Vagina (tissue), 2 donors: ENCODE measurements around the gene STAB1. TPM values are rescaled to one million over a fixed set of nuclear protein-coding genes. Genes with fewer than 3 reads are reported as not detected.

Experiments used
- DNase-seq, 2 donors: peaks; one replicate each; pipeline ENCODE4 v3.0.0-alpha.2; 2017; ENCODE audit errors: extremely low spot score in 2 of 2
- H3K27ac ChIP-seq: fragments of 200-600 bp; sonication (generic); one replicate; pipeline ENCODE4 v1.5.1; 2019
- H3K27me3 ChIP-seq: fragments of 200-600 bp; sonication (generic); one replicate; pipeline ENCODE4 v1.5.1; 2019
- H3K36me3 ChIP-seq, 2 donors: fragments of 200-600 bp; sonication (generic); one replicate each; pipeline ENCODE4 v1.5.1; 2017 to 2019
- H3K4me1 ChIP-seq: fragments of 200-600 bp; sonication (generic); one replicate; pipeline ENCODE4 v1.5.1; 2019
- H3K4me3 ChIP-seq, 2 donors: fragments of 200-600 bp; sonication (generic); 1 replicate in 1 of 2; 2 replicates in 1 of 2; pipeline ENCODE4 v1.5.1; 2016 to 2019
- H3K9me3 ChIP-seq: fragments of 200-600 bp; sonication (generic); one replicate; pipeline ENCODE4 v1.5.1; 2019
- POLR2A ChIP-seq, 2 donors: fragments of 450-650 bp; IDR thresholded peaks; one replicate each; pipeline ENCODE4 v1.6.1; 2017; ENCODE audit warnings: antibody characterized with exemption in 2 of 2, mild to moderate bottlenecking in 2 of 2, moderate library complexity in 2 of 2
- POLR2AphosphoS5 ChIP-seq, 2 donors: sonication (generic); formaldehyde crosslinking; IDR thresholded peaks; one replicate each; pipeline ENCODE4 v1.9.0; 2017; ENCODE audit warnings: antibody characterized with exemption in 2 of 2, mild to moderate bottlenecking in 2 of 2, low read depth in 1 of 2; ENCODE audit not compliant: insufficient read depth in 1 of 2
- intact Hi-C: fragments of 100-400 bp; cut with DNase I; formaldehyde crosslinking; loops from one replicate; pipeline ENCODE4 v1.15.1; 2023
- total RNA-seq: library from RNA; depleted of rRNA; stranded (reverse); fragments of >200 nt; gene quantifications from one replicate; pipeline ENCODE4 v1.2.3, GENCODE V29; 2016
- TF ChIP-seq, protein P1 (sequence below), 3 experiments: fragments of 450-650 bp in 2 of 3; fragments of 200-600 bp in 1 of 3; sonication (generic) in 1 of 3; IDR thresholded peaks; one replicate each; pipeline ENCODE4 v1.5.1; 2017 to 2019; ENCODE audit warnings: antibody characterized with exemption in 3 of 3, mild to moderate bottlenecking in 2 of 3, moderate library complexity in 2 of 3

STAB1 gene
- total RNA-seq, 1 donor from 2014 or later: 124 TPM

GRCh38 chr3:52546111-52546901 lies 51.2 kb downstream of the STAB1 start:
- no peak overlapping the region for H3K27ac ChIP-seq
- H3K4me1 ChIP-seq: peaks cover 3% of the 10 kb centered on the region
- H3K36me3 ChIP-seq: peaks cover 0 to 39% of the 10 kb centered on the region in 2 donors

DNA sequence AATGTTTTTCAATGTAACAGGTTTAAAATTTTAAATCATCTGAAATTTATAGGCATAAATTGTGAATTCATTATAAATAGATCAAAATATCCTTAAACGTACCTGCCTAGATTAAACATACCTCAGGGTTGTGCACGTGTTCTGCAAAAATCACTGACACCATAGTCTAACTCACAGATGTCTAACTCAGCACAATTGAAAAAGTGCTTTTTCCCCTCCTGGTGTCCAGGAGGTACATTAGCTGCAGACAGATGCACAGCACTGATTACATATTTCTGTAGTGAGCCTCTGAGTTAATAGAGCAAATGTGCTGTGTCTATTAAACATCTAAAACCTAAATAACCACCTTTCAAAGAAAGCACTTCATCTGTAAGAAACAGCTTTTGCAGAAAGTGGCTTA lies 52.0 kb downstream of the STAB1 start:
- no peak overlapping the region for H3K4me3 ChIP-seq
- peaks cover 0 to 39% of the 10 kb centered on the region in 2 donors for H3K36me3 ChIP-seq
- no peak for DNase-seq

More at GRCh38 chr3:52546111-52546901, 51.2 kb downstream of the STAB1 start:
- Histone ChIP-seq H3K27me3 (no peaks in the 10 kb centered on the region), H3K4me3 (no peak overlapping the region), H3K9me3 (no peaks in the 10 kb centered on the region)
- intact Hi-C loops: no loop called here
- TF ChIP-seq, protein P1, sequence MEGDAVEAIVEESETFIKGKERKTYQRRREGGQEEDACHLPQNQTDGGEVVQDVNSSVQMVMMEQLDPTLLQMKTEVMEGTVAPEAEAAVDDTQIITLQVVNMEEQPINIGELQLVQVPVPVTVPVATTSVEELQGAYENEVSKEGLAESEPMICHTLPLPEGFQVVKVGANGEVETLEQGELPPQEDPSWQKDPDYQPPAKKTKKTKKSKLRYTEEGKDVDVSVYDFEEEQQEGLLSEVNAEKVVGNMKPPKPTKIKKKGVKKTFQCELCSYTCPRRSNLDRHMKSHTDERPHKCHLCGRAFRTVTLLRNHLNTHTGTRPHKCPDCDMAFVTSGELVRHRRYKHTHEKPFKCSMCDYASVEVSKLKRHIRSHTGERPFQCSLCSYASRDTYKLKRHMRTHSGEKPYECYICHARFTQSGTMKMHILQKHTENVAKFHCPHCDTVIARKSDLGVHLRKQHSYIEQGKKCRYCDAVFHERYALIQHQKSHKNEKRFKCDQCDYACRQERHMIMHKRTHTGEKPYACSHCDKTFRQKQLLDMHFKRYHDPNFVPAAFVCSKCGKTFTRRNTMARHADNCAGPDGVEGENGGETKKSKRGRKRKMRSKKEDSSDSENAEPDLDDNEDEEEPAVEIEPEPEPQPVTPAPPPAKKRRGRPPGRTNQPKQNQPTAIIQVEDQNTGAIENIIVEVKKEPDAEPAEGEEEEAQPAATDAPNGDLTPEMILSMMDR (IDR thresholded peaks at IDR 0.05): no peak
- TF ChIP-seq POLR2AphosphoS5 (IDR thresholded peaks at IDR 0.05; ENCODE audit: insufficient read depth in 1 of 2, low read depth in 1 of 2): no peak
- TF ChIP-seq POLR2A (IDR thresholded peaks at IDR 0.05): no peak
- no peak for DNase-seq

DNA sequence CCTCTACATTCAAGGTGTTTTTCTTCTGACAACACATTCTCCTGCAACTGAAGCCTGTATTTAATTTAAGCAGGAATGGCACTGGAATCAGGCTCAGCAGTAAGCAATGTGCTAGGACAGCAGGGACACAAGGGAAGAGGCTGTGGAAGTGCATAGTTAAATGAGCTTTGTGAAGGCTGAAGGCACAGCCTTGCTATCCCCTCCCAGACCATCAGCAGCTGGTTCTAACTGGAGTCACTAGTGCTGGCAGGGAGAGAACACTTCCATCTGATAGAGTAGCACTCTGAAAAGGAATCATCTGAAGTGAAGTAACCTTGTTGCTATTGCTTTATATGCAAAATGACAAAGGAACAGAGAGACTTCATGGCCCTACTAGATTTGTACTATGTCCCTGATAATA lies 56.0 kb downstream of the STAB1 start:
- Histone ChIP-seq H3K9me3 (no peaks in the 10 kb centered on the region), H3K36me3 (peaks cover 0 to 59% of the 10 kb centered on the region in 2 donors), H3K27ac (no peak overlapping the region), H3K4me1 (no peaks in the 10 kb centered on the region), H3K27me3 (no peaks in the 10 kb centered on the region), H3K4me3 (no peak overlapping the region)
- intact Hi-C loops: no loop called here
- no peak for DNase-seq
- TF ChIP-seq, protein P1 (IDR thresholded peaks at IDR 0.05): no peak
- TF ChIP-seq POLR2AphosphoS5 (IDR thresholded peaks at IDR 0.05; ENCODE audit: insufficient read depth in 1 of 2, low read depth in 1 of 2): no peak
- TF ChIP-seq POLR2A (IDR thresholded peaks at IDR 0.05): no peak

More for the DNA sequence above, 52.0 kb downstream of the STAB1 start:
- Histone ChIP-seq H3K27ac (no peak overlapping the region), H3K27me3 (no peaks in the 10 kb centered on the region), H3K9me3 (no peaks in the 10 kb centered on the region), H3K4me1 (no peaks in the 10 kb centered on the region)
- intact Hi-C loops: no loop called here
- TF ChIP-seq, protein P1 (IDR thresholded peaks at IDR 0.05): no peak
- TF ChIP-seq POLR2A (IDR thresholded peaks at IDR 0.05): no peak
- no peak for TF ChIP-seq POLR2AphosphoS5 (IDR thresholded peaks at IDR 0.05; ENCODE audit: insufficient read depth in 1 of 2, low read depth in 1 of 2)

DNA sequence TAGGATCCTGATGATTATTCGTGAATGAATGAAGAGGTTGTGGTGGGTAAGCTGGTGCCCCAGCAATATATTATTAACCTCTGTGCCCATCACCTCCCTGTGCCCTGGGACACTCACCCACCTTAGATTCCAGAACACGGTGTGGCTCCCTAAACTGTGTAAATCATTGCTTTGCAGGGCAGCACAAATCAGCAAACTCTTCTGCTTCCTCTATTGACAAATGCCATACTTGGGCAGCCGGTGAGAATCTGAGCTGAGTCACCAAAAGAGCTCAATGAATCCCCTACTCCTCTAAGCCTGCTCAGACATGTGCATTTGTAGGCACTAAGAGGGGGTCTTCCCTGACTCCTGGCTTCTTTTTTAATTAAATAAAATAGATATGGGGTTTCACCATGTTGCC lies 57.0 kb downstream of the STAB1 start:
- no peaks in the 10 kb centered on the region for H3K4me1 ChIP-seq
- H3K36me3 ChIP-seq: peaks cover 0 to 57% of the 10 kb centered on the region in 2 donors
- H3K9me3 ChIP-seq: no peaks in the 10 kb centered on the region
- no peak for TF ChIP-seq POLR2A (IDR thresholded peaks at IDR 0.05)
- TF ChIP-seq, protein P1 (IDR thresholded peaks at IDR 0.05): no peak
- no peak for TF ChIP-seq POLR2AphosphoS5 (IDR thresholded peaks at IDR 0.05; ENCODE audit: insufficient read depth in 1 of 2, low read depth in 1 of 2)
- intact Hi-C loops: no loop called here
- H3K27ac ChIP-seq: no peak overlapping the region
- no peak for DNase-seq
- no peaks in the 10 kb centered on the region for H3K27me3 ChIP-seq
- no peak overlapping the region for H3K4me3 ChIP-seq
